Activated CD4-positive, alpha-beta T cell treated with anti-CD3 and anti-CD28 coated beads for 1 hour (primary cell): ENCODE results near the gene FANK1.
"Not testable (repeated sequence)": the region's sequence is repeated elsewhere in the genome, so short reads cannot be mapped to it uniquely, and the experiment has no call there.

Source experiments
- DNase-seq: peaks from one replicate; pipeline ENCODE4 v3.0.0-alpha.2; 2020

Gene FANK1

GRCh38 chr10:126034586-126034985 is 138.2 kb downstream of the FANK1 start:
- no peak for DNase-seq

GRCh38 chr10:126036515-126036914 is 140.2 kb downstream of the FANK1 start:
- DNase-seq = no peak

- no peak for DNase-seq
These were observed 141.6 kb downstream of the FANK1 start for GRCh38 chr10:126037946-126038345.

- DNase-seq = no peak
These were observed 144.8 kb downstream of the FANK1 start for GRCh38 chr10:126041117-126041516.

DNA sequence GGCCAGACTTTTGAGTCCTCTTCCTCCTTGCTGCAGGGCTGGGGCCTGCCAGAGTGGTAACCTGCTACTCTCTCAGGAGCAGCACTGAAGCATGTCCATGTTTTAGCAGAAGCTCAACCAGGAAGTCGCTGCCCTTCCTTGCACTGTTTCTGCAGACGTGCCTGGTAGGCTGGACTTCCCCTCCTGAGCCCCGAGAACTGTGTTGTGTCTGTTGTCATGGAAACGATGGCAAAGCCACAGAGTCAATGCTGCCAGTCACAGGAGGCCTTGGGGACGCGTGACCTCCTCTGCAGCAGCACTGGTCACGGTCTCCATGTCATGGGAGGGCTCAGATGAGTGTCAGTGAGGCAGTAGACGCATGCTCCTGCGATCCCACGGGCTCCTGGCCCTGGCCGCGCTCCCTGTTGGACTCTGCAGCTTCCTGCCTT is 145.5 kb downstream of the FANK1 start:
- peak; percentile 50 for DNase-seq

DNA sequence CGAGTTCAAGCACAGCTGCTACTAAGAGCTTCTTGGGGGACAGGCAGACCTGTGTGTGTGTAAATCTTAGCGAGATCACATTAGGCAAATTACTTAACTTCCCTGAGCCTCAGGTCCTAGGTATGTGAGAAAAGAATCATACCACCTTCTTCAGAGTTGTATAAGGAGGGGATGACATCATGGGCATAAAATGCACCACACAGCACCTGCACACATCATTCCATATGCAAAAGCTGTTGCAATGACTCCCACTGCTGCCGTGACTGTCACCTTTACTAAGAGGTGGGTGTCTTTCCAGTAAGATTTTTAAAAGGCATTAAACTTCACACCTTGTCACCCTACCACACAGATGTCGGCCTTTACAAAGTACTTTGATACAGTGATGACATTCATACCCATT is 146.0 kb downstream of the FANK1 start:
- DNase-seq = no peak

DNA sequence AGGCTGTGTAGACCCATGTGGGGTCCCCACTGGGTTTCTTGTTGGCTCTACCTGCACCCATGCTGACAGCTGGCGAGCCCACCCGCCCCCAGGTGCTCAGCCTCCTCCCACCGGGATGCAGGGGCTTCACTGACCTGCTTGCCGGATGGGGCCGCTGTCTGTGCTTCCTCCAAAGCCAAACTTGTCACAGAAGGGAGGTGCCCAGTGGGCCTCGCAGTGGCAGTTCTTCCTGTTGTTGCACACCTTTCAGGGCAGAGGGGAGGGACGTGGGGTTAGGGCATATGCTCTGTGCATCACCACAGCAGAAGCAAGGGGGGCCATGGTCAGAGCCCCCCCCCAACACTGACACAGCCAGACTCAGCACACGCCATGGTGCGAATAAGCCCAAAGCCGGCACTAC is 146.5 kb downstream of the FANK1 start:
- no peak for DNase-seq

DNA sequence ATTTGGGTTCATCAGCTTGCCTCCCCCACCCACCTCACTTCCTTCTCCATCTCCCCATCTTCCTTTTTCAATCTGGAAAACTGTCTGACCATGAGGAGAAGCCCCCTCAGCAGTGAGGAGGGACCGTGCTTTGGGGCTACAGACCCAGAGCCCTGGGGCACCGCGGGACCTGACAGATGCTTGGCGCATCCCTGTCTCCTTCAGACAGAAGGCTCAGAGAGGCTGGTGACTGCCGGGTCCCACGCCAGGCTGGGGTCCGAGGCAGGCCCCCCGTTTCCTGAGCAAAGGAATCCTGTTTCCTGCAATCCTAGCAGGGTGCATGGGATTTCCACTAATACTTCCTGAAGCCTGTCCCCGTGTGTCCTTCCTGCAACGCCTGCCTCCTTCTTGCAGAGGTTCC is 147.0 kb downstream of the FANK1 start:
- DNase-seq = no peak

DNA sequence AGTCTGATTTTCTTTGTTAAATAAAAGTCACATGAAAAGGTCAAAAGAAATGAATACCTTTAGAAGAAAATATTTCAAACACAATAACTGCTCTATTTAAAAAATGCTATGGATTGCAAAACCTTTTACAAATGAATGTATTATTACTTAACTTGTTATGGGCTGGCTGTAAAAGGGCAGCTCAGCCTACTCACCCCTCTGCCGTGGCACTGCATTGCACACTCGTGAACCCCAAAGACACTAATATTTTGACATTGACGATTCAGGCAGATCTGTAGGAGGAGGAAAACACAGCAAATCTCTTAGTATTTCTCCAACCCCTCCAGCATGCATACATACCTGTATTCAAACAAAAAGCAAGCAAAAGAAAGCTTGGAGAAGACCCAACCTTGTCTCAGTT is 149.5 kb downstream of the FANK1 start:
- DNase-seq = no peak

- no peak for DNase-seq
These were observed 150.5 kb downstream of the FANK1 start for GRCh38 chr10:126046831-126047230.

GRCh38 chr10:126047749-126048148 is 151.4 kb downstream of the FANK1 start:
- DNase-seq = not testable (repeated sequence)

DNA sequence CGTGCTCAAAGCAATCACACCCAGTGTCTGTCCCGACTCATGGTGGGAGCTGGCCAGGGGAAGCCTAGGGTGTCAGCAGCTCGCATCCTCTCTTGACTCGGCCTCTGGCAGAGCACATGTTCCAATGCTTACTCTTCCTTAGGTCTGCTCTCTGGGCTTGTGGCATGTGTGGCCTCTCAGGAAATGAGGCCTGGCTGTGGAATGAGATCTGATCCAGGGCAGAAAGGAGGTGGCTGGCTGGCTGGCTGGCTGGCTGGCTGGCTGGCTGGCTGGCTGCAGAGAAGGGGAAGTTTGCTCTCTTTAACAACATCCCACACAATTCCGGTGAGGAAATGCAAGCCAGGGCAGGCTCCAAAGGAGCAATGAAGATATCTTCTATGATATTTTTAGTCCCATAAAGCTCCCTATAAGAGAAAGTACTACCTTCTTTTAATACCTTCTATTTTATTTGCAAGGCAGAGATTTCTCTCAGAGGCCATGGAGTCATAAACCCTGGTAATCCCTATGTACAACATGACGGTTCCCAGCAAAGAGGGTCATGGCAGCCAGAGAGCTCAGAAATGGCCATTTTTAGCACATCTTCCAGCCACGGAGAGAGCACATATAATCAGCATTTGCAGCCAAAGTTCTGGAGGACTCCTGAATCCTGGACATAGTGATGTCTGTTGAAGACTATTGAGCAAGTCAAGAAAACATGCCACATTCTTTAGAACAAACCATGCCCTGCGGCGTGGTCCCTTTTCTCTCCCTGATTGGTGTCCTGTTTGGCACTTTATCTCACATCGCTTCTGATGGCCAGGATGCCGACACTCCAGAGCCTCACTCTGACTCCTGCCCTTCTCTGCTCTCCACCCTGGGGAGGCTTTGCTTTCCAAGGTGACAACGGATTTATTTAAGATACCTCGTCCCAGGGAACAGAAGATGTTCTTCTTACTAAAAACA is 153.7 kb downstream of the FANK1 start:
- no peak for DNase-seq

GRCh38 chr10:126052171-126052570 is 155.8 kb downstream of the FANK1 start:
- DNase-seq = no peak

- DNase-seq = no peak
These were observed 157.8 kb downstream of the FANK1 start for GRCh38 chr10:126054191-126054590.

GRCh38 chr10:126057494-126057893 is 161.1 kb downstream of the FANK1 start:
- DNase-seq = no peak

DNA sequence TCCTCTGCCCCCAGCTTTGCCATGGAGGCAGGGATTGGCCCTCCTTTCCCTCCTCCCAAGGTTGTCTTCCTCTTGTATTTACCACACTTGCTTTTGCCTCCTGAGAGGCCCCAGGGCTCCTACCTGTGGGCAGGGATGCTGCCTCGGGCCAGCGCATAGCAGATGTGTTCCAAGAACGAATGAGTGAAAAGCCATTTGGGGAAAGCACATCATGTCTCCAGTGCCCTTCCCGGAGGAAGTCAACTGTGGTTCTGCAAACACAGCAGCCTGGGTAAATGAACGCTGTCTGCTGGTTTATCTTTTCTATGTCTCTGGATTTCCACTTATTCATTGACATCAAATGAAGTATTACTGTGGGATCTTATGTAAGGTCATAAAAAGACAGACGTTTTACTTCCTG is 161.7 kb downstream of the FANK1 start:
- DNase-seq = no peak

DNA sequence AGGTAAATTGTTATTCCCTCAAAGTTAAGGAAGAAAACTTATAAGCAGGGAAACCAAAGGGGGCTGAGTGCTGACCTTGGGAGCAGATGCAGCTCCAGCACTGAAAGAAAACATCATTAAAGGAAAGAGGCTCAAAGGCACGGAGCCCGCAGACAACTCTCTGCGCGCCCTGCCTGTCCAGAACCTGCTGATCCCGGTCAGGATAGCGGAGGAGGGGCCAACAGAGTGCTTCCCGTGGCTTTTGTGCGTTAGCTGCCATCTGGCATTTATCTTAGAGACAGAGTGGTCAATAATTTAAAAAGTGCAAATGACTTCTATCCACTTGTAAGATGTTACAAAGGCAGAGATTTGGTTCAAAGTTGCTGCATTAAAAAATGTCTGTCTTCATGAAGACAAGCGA is 162.1 kb downstream of the FANK1 start:
- no peak for DNase-seq
